ENCODE results near the gene MSH3.

Gene MSH3

GRCh38 chr5:80712919-80713318, 58.5 kb downstream of the MSH3 start:
- H3K4me3 ChIP-seq (ENCODE audit: low read length) = no peak overlapping the region
- H3K9me3 ChIP-seq (ENCODE audit: insufficient read depth, low read length) = no peaks in the 10 kb centered on the region
- H3K4me1 ChIP-seq (ENCODE audit: low read length) = no peaks in the 10 kb centered on the region
- TF ChIP-seq CTCF (IDR thresholded peaks at IDR 0.05; ENCODE audit: low read depth, low read length) (no peak), EZH2phosphoT487 (IDR thresholded peaks at IDR 0.05; ENCODE audit: low read depth) (no peak)
- no peak overlapping the region for H3K9ac ChIP-seq (ENCODE audit: low read length)
- H3K4me2 ChIP-seq (ENCODE audit: low read length) = no peak overlapping the region
- H3K79me2 ChIP-seq (ENCODE audit: low read length) = no peaks in the 10 kb centered on the region
- H4K20me1 ChIP-seq (ENCODE audit: insufficient read depth, low read length) = no peaks in the 10 kb centered on the region
- H3K27ac ChIP-seq (ENCODE audit: low read length) = no peak overlapping the region
- H3K27me3 ChIP-seq (ENCODE audit: low read depth, low read length) = no peaks in the 10 kb centered on the region
- peaks cover 4% of the 10 kb centered on the region for H3K36me3 ChIP-seq (replicated peaks; ENCODE audit: low read depth, low read length)
- no peak overlapping the region for H2AFZ ChIP-seq (ENCODE audit: low read depth, low read length)

GRCh38 chr5:80713631-80714030, 59.2 kb downstream of the MSH3 start:
- no peak overlapping the region for H2AFZ ChIP-seq (ENCODE audit: low read depth, low read length)
- H4K20me1 ChIP-seq (ENCODE audit: insufficient read depth, low read length) = no peaks in the 10 kb centered on the region
- no peaks in the 10 kb centered on the region for H3K4me1 ChIP-seq (ENCODE audit: low read length)
- H3K36me3 ChIP-seq (replicated peaks; ENCODE audit: low read depth, low read length) = peaks cover 4% of the 10 kb centered on the region
- no peak for TF ChIP-seq CTCF (IDR thresholded peaks at IDR 0.05; ENCODE audit: low read depth, low read length)
- no peak for TF ChIP-seq EZH2phosphoT487 (IDR thresholded peaks at IDR 0.05; ENCODE audit: low read depth)
- no peak overlapping the region for H3K27ac ChIP-seq (ENCODE audit: low read length)
- H3K4me2 ChIP-seq (ENCODE audit: low read length) = no peak overlapping the region
- no peaks in the 10 kb centered on the region for H3K9me3 ChIP-seq (ENCODE audit: insufficient read depth, low read length)
- no peak overlapping the region for H3K4me3 ChIP-seq (ENCODE audit: low read length)
- H3K27me3 ChIP-seq (ENCODE audit: low read depth, low read length) = no peaks in the 10 kb centered on the region
- no peak overlapping the region for H3K9ac ChIP-seq (ENCODE audit: low read length)
- no peaks in the 10 kb centered on the region for H3K79me2 ChIP-seq (ENCODE audit: low read length)

GRCh38 chr5:80714570-80715298, 60.3 kb downstream of the MSH3 start:
- H3K9ac ChIP-seq (ENCODE audit: low read length) = no peak overlapping the region
- no peaks in the 10 kb centered on the region for H3K4me1 ChIP-seq (ENCODE audit: low read length)
- H3K27me3 ChIP-seq (ENCODE audit: low read depth, low read length) = no peaks in the 10 kb centered on the region
- no peak overlapping the region for H3K4me2 ChIP-seq (ENCODE audit: low read length)
- H3K4me3 ChIP-seq (ENCODE audit: low read length) = no peak overlapping the region
- H3K27ac ChIP-seq (ENCODE audit: low read length) = no peak overlapping the region
- H3K9me3 ChIP-seq (ENCODE audit: insufficient read depth, low read length) = no peaks in the 10 kb centered on the region
- H3K79me2 ChIP-seq (ENCODE audit: low read length) = no peaks in the 10 kb centered on the region
- no peak overlapping the region for H2AFZ ChIP-seq (ENCODE audit: low read depth, low read length)
- peaks cover 7% of the 10 kb centered on the region for H3K36me3 ChIP-seq (replicated peaks; ENCODE audit: low read depth, low read length)
- no peaks in the 10 kb centered on the region for H4K20me1 ChIP-seq (ENCODE audit: insufficient read depth, low read length)
- TF ChIP-seq EZH2phosphoT487 (IDR thresholded peaks at IDR 0.05; ENCODE audit: low read depth) (no peak), CTCF (IDR thresholded peaks at IDR 0.05; ENCODE audit: low read depth, low read length) (no peak)

- Histone ChIP-seq H2AFZ (ENCODE audit: low read depth, low read length) (no peak overlapping the region), H3K36me3 (replicated peaks; ENCODE audit: low read depth, low read length) (peaks cover 17% of the 10 kb centered on the region), H3K9me3 (ENCODE audit: insufficient read depth, low read length) (no peaks in the 10 kb centered on the region), H3K79me2 (ENCODE audit: low read length) (no peaks in the 10 kb centered on the region), H3K27me3 (ENCODE audit: low read depth, low read length) (no peaks in the 10 kb centered on the region), H4K20me1 (ENCODE audit: insufficient read depth, low read length) (no peaks in the 10 kb centered on the region), H3K9ac (ENCODE audit: low read length) (no peak overlapping the region), H3K4me2 (ENCODE audit: low read length) (no peak overlapping the region), H3K4me3 (ENCODE audit: low read length) (no peak overlapping the region), H3K4me1 (ENCODE audit: low read length) (no peaks in the 10 kb centered on the region), H3K27ac (ENCODE audit: low read length) (no peak overlapping the region)
- TF ChIP-seq EZH2phosphoT487 (IDR thresholded peaks at IDR 0.05; ENCODE audit: low read depth) (no peak), CTCF (IDR thresholded peaks at IDR 0.05; ENCODE audit: low read depth, low read length) (no peak)
Measured at GRCh38 chr5:80715887-80716286, 61.4 kb downstream of the MSH3 start.

All from OCI-LY3 (cell line).